Measurements from ENCODE around the gene CD160.
"Not testable (repeated sequence)": the region's sequence is repeated elsewhere in the genome, so short reads cannot be mapped to it uniquely, and the experiment has no call there.

The CD160 gene

GRCh38 chr1:145719230-145720079 is at the start of gene CD160:
Gene CD160, plus strand, starts transcription at chr1:145719499. Its CDS starts 8,829 bp downstream, at chr1:145728328.
- in situ Hi-C loops (cut with MboI; ENCODE audit: low pct_unique_long_range_greater_than_20kb, low sequenced_read_pairs) = no loop called here
- no peak for DNase-seq

GRCh38 chr1:145670995-145671745 is 48.1 kb upstream of the CD160 start:
- DNase-seq; in situ Hi-C loops (cut with MboI; ENCODE audit: low pct_unique_long_range_greater_than_20kb, low sequenced_read_pairs): not testable (repeated sequence)

GRCh38 chr1:145673217-145673616 is 46.1 kb upstream of the CD160 start:
- in situ Hi-C loops (cut with MboI; ENCODE audit: low pct_unique_long_range_greater_than_20kb, low sequenced_read_pairs); DNase-seq: not testable (repeated sequence)

GRCh38 chr1:145684858-145685257 is 34.4 kb upstream of the CD160 start:
- in situ Hi-C loops (cut with MboI; ENCODE audit: low pct_unique_long_range_greater_than_20kb, low sequenced_read_pairs) = not testable (repeated sequence)

GRCh38 chr1:145686078-145686477 is 33.2 kb upstream of the CD160 start:
- in situ Hi-C loops (cut with MboI; ENCODE audit: low pct_unique_long_range_greater_than_20kb, low sequenced_read_pairs) = not testable (repeated sequence)

More at GRCh38 chr1:145684858-145685257, 34.4 kb upstream of the CD160 start:
- DNase-seq = not testable (repeated sequence)

GRCh38 chr1:145688328-145688727 is 31.0 kb upstream of the CD160 start:
- DNase-seq = no peak
- in situ Hi-C loops (cut with MboI; ENCODE audit: low pct_unique_long_range_greater_than_20kb, low sequenced_read_pairs) = no loop called here

More at GRCh38 chr1:145686078-145686477, 33.2 kb upstream of the CD160 start:
- DNase-seq = not testable (repeated sequence)

GRCh38 chr1:145688924-145689323 is 30.4 kb upstream of the CD160 start:
- DNase-seq = no peak
- in situ Hi-C loops (cut with MboI; ENCODE audit: low pct_unique_long_range_greater_than_20kb, low sequenced_read_pairs) = no loop called here

GRCh38 chr1:145689922-145690321 is 29.4 kb upstream of the CD160 start:
- in situ Hi-C loops (cut with MboI; ENCODE audit: low pct_unique_long_range_greater_than_20kb, low sequenced_read_pairs) = no loop called here

GRCh38 chr1:145690587-145691558 is 28.4 kb upstream of the CD160 start:
- DNase-seq = peak; percentile 32
- in situ Hi-C loops (cut with MboI; ENCODE audit: low pct_unique_long_range_greater_than_20kb, low sequenced_read_pairs) = no loop called here

More at GRCh38 chr1:145689922-145690321, 29.4 kb upstream of the CD160 start:
- no peak for DNase-seq

GRCh38 chr1:145692785-145693443 is 26.4 kb upstream of the CD160 start:
- DNase-seq = no peak
- in situ Hi-C loops (cut with MboI; ENCODE audit: low pct_unique_long_range_greater_than_20kb, low sequenced_read_pairs) = no loop called here

- in situ Hi-C loops (cut with MboI; ENCODE audit: low pct_unique_long_range_greater_than_20kb, low sequenced_read_pairs) = no loop called here
- peak; percentile 59 for DNase-seq
These were observed 23.3 kb upstream of the CD160 start for GRCh38 chr1:145695821-145696629.

GRCh38 chr1:145696630-145696960 is 22.7 kb upstream of the CD160 start:
- in situ Hi-C loops (cut with MboI; ENCODE audit: low pct_unique_long_range_greater_than_20kb, low sequenced_read_pairs) = no loop called here
- no peak for DNase-seq

GRCh38 chr1:145701306-145701862 is 17.9 kb upstream of the CD160 start:
- no peak for DNase-seq
- in situ Hi-C loops (cut with MboI; ENCODE audit: low pct_unique_long_range_greater_than_20kb, low sequenced_read_pairs) = no loop called here

GRCh38 chr1:145702052-145702451 is 17.2 kb upstream of the CD160 start:
- in situ Hi-C loops (cut with MboI; ENCODE audit: low pct_unique_long_range_greater_than_20kb, low sequenced_read_pairs) = no loop called here

GRCh38 chr1:145702826-145703225 is 16.5 kb upstream of the CD160 start:
- in situ Hi-C loops (cut with MboI; ENCODE audit: low pct_unique_long_range_greater_than_20kb, low sequenced_read_pairs) = no loop called here
- DNase-seq = no peak

More at GRCh38 chr1:145702052-145702451, 17.2 kb upstream of the CD160 start:
- DNase-seq = no peak

- DNase-seq = no peak
- in situ Hi-C loops (cut with MboI; ENCODE audit: low pct_unique_long_range_greater_than_20kb, low sequenced_read_pairs) = no loop called here
These were observed 13.7 kb upstream of the CD160 start for GRCh38 chr1:145705622-145706021.

GRCh38 chr1:145706086-145706664 is 13.1 kb upstream of the CD160 start:
- DNase-seq = no peak
- in situ Hi-C loops (cut with MboI; ENCODE audit: low pct_unique_long_range_greater_than_20kb, low sequenced_read_pairs) = no loop called here
